Left ventricle myocardium superior (tissue), 1 donor: Measurements from ENCODE around the gene ABCC9. TPM values are rescaled to one million over a fixed set of nuclear protein-coding genes. Genes with fewer than 3 reads are reported as not detected.

Source experiments
- ATAC-seq: fragments of 200-7000 bp; cut with Tn5 transposase; one replicate; pipeline ENCODE4 v1.9.1; 2020; ENCODE audit warnings: mild to moderate bottlenecking, moderate library complexity
- DNase-seq: peaks from one replicate; pipeline ENCODE4 v3.0.0-alpha.2; 2020
- intact Hi-C: fragments of 100-400 bp; cut with micrococcal nuclease; formaldehyde crosslinking; loops from one replicate; pipeline ENCODE4 v1.11.0; 2022
- total RNA-seq: library from RNA; stranded (reverse); fragmentation: NEBNext Ultra II Directional; extraction: Animal tissue kit (Norgen Biotek cat#: 25700); gene quantifications from one replicate; pipeline ENCODE4 v1.2.1, GENCODE V29; 2021
- donor health status: DM: no; HTN: yes; CAD: no; lungs with severe emphysema.

Gene ABCC9
- total RNA-seq, 1 donor from 2014 or later = 83.1 TPM

DNA sequence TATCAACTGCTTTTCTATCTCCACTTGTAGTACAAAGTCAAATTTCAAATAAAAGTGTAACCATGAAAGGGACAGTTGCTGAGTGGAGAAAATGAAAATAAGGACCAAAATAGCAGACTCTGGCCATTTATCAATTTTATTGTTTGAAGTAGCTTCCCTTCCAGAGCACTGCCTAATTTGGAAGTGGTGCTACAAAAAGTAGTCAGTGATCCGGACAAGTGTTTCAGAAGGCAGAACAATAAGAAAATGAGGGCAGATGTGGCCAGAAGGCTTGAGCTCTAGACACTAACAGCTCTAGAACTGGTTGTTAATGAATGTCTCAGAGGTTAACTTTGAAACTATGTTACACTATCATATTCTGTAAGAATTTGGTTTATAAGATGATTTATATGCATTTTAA is 48.9 kb downstream of the ABCC9 start:
- DNase-seq (no peak), ATAC-seq (peak; percentile 30)
- intact Hi-C loops = no loop called here

DNA sequence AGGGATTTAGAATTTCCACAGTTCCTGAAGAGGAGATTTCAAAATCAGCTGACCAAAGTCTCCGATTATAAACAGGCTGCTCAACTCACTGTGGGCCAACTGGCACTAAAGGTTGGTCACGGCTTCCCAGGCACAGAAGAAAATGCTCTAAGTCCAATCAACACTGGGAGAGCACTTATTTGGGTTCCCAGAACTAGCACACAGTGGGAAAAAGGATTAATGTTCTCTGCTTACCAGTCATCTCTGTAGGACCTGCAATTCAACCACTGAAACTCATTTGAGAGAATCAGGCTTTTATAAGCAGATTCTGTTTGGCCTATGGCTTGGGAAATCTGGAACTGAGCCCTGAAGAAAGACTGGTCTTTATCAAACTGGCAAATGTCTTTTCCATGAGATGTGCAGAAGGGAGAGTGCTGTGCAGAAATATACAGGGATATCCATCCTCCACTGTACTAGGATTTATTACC is 49.4 kb downstream of the ABCC9 start:
- ATAC-seq (peak; percentile 95), DNase-seq (peak; percentile 65)
- intact Hi-C loops = no loop called here

DNA sequence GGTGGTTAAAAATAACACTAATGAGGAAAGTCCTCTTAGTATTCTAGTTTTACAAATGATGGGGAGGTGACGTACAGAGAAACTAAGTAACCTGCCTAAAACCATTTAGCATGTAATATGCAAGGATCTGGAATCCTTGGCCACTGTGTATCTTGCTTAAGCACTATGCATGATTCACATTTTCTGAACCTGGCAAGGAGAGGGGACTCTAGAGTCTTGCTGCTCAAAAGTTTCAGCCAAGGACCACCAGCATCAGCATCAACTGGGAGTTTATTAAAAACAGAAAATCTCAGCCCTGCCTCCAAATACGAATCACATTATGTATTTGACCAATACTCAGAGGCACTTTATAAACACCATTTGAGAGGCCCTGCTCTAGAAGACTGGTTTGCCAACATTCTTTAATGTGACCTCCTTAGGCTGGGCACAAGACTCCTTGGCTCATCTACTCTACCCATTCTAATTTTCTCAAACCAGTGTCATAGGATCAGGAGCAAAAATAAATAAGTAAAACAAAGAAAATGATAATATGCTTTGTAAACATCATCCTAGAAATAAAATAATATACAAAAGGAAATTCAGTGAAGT is 52.9 kb downstream of the ABCC9 start:
- no peak for DNase-seq
- no peak for ATAC-seq
- intact Hi-C loops = no loop called here

DNA sequence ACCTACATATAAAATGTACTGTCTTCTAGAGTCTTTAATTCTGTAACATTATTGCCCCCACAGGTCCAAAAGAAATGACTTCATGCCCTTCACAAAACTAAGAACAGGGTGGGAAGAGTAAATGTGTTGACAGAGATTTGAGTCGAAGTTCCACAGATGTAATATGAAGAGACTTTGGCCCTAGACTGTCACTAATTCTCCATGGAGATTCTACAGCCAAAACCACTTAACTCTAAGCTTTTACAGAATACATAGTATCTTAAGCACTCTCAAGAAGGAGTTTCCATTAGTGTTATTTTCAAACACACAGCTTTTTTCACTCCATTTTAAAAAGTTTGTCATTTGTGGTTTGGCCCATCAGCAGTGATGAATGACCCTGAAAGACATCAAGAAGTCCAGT is 56.3 kb downstream of the ABCC9 start:
- ATAC-seq (peak; percentile 39), DNase-seq (no peak)
- intact Hi-C loops = no loop called here

DNA sequence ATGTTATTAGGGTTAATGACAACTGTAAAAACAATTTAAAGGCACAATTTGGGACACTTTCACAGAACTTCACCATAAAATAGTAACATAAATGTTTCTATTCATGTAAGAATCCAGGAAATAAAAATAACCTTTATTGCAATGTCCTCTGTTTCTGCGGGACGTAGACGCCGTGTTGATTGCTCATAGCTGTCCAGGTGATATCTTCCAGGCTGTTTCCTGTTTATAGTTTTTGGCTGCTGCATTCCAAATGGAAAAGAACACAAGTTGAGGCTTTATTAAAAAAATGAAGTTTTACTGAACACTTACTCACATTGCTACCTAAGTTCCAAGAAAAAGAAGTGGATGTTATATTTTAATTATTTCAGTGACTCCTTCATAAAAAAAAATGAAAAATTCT is 58.6 kb downstream of the ABCC9 start:
- intact Hi-C loops = no loop called here
- ATAC-seq (peak; percentile 24), DNase-seq (no peak)

DNA sequence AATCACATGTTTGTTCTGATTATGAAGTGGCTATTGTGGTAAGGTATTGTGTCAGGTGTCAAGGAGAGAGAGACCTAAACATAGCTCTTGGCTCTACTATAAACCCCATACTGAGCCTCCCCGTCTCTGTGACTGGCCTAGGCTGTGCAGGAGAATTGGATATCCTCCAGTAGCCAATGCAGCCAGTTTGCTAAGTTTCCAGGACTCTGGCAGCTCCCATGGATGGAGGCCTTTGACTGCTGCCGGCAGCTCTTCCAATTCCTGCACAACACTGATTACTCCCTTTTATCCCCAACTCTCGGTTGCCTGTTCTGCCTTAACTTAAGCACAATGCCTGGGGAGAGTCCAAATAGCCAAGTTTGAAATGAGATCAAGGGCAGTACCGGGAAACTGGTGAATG is 59.3 kb downstream of the ABCC9 start:
- DNase-seq (peak; percentile 56), ATAC-seq (peak; percentile 82)
- intact Hi-C loops = no loop called here

DNA sequence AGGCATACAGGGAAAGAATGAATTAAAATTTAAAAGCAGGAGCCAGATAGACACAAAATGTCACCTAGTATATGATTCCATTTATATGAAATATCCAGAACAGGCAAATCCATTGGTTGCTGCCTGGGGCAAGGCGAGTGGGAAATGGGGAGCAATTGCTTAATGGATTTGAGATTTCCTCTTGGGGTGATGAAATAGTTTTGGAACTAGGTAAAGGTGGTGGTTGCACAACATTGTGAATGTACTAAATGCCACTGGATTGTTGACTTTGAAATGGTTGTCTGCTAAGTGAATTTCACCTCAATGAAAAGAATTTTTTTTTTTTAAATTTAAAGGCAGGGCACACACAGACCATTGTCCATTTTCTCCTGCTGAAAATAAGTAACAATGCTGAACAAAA is 61.9 kb downstream of the ABCC9 start:
- ATAC-seq (no peak), DNase-seq (no peak)
- intact Hi-C loops = no loop called here

DNA sequence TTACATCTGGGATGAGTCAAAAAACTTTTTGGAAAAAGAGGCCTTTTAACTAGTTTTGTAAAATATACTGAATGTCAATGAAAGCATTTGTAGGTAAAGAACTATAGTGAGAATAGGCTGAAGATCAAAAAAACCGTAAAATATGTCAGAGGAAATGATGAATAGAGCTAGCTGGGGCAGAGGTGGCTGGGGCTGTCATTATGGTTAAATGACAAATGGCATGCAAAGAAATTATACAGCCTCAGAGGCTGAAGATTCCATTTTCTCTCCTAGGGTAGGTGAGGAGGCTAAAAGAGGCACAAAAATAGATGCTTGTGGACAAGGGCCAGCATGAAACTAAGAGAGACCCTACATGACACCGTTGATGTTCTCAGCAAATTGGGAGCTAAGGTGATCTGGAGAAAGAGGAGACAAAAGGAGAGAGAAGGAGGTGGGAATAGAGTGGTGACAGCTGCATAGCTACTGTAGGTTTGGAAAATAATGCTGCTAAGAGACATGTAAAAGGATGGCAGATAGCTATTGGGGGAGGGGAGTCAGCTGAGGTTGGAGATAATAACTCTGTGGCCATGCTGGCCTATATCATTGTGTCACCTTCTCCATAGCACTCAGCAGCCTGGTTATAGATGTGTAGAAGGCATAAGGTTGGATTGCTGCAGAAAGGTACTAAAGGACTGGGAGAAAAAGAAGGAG is 63.8 kb downstream of the ABCC9 start:
- intact Hi-C loops = no loop called here
- ATAC-seq (peak; percentile 89), DNase-seq (no peak)

DNA sequence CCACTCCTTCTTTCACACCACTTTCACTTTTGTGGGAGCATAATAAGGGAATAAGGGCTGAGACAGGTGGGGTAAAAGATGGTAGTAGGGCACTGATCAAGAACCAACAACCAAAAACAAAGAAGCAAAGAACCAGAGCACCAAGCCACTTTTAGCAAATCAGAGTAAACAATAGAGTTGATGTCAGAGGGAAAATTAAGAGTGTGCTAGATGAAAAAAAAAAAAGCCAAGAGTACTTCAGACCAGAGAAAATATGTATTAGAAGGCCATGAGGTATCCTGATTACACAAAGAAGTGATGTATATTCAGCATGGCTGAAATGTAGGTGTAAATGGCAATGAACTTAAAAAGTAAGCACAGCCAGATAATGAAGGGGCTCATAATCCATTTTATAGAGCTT is 75.4 kb downstream of the ABCC9 start:
- no peak for DNase-seq
- intact Hi-C loops = no loop called here
- ATAC-seq = no peak

DNA sequence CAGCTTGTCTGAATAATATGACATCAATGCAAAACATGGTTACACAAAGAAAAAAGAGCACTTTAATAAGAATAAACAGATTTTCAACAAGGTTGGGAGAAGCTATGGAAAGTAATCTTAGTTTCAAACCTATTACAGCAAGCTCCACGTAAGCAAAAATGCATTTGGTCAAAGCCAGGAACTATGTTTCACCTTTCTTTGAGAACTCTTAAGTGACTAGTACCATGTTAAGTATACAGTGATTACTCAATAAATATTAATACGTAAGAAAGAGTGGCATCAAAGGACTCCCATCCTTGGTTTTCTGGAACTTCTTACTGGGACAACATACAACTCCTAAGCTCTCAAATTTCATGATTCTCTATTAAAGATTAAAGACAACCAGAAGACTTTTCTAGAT is 80.7 kb downstream of the ABCC9 start:
- DNase-seq = no peak
- intact Hi-C loops = no loop called here
- ATAC-seq = no peak

DNA sequence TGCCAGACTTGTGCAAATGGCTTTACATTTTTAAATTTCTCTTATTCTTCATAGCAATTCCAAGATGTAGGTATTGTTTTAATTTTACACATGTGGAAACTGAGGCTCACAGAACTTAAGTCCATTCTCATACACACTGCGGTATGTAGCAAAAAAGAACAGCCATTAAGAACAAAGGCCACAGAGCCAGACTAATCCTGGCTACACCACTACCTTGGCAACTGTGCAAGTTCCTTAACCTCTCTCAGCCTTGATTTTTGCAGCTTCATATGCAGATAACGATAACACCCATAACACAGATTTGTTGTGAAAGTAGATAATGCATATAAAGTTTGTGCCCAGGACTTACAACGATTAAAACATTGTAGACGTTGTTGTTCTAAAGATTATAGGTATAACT is 81.1 kb downstream of the ABCC9 start:
- intact Hi-C loops = no loop called here
- DNase-seq = no peak
- ATAC-seq = no peak

DNA sequence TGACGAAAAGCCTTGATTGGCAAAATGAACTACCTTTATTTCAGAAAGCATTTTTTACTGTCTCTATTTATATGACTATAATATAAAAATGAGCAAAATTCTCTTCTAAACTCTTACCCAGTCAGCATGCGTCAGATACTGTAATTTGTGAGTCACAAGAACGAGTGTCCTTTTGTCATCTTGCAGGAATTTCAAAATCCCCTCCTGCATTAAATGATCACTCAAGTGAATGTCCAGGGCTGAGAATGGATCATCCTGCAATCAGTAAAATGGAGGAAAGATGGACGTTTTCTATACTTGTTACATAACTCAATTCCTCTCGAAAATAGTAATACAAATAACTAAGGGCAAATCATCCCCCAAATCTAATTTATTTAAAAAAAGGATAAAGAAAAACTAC is 89.0 kb downstream of the ABCC9 start:
- DNase-seq (no peak), ATAC-seq (no peak)
- intact Hi-C loops = no loop called here

DNA sequence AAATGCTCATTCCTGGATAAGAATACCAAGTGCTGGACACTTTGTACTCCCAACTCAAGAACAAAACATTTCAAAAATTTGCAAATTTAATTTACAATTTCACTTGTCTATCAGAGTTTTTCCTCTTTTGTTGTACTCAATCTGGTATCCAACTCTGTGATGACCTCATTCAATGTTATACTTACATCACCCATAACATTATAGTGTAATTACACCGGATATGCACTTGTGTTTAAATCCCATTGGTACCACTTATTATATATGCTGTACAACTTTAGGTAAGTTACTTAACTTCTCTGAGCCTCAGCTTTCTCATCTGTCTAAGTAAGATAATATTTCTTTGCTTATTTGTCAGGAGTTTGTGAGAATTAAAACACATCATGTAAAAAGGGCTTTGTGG is 90.1 kb downstream of the ABCC9 start:
- intact Hi-C loops = no loop called here
- DNase-seq = no peak
- no peak for ATAC-seq

DNA sequence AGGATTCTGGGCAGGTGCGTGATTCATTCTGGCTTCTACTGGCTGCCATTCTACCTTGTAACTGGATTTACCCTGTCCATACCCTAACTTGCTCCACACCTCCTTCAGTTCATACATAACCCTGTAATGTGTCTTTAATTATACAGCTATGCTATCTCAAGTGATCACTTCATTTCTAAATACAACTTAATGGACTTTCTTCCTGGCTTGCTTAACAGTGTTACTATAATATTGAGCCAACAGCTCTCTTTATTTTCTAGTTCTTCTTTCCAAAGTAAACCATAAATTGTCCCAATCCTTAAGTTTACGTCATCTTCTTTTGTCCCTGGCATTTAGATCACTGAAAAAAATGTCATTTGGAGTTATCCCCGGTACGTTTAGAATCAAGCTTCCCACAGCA is 90.8 kb downstream of the ABCC9 start:
- no peak for DNase-seq
- ATAC-seq = peak; percentile 52
- intact Hi-C loops = no loop called here

DNA sequence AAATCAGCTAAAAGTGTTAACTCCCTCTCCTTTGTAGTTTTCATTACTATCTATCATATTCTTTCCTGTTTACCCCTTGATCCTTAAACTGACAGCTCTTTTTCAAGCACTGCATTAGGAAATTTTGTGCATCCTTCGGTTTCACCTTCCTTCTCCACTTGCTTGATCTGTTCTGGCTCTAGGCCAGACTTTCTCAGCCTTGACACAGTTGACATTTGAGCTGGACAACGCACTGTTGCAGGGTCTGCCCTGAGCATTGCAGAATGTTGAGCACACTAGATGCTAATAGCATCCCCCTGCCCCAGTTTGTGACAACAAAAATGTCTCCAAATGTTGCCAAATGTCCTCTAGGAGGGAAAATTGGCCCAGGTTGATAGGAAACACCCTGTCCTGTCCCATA is 91.3 kb downstream of the ABCC9 start:
- intact Hi-C loops = no loop called here
- ATAC-seq (peak; percentile 66), DNase-seq (no peak)

DNA sequence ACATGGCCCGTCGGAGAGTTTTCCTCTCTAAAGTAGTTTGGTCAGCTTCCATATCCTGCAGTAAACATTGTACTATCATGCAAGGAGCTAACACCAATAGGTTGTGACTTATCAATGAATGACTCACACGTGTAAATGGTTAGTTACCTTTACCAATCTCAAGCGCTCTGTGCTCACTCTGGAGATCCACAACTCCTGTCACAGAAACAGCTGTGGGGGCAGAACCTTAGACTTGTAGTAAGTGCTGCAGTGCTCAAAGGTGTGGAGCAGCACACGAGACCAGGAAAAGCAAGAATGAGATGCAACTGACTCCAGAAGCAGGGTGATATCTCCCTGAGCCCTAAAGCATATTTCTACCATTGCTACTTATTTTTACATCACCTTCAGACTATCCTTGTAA is 93.0 kb downstream of the ABCC9 start:
- ATAC-seq = no peak
- intact Hi-C loops = no loop called here
- no peak for DNase-seq

DNA sequence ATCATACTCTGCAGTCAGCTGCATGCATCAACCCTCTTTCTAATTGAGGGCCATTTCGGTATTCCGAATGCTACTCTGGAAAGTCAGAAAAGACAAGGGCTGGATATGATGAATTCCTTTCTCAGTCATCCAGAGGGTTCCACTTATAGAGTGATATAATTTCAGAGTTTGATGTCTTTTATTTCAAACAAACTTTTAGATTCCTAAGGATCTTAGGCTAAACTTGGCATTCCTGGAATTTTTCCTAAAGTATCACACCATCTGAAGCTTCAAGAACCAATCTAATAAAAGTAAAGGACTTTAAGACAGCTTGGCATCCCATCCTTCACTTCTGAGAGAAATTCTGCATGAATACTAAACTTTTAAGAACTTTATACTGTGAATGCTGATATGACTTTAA is 97.4 kb downstream of the ABCC9 start:
- ATAC-seq (no peak), DNase-seq (no peak)
- intact Hi-C loops = no loop called here

DNA sequence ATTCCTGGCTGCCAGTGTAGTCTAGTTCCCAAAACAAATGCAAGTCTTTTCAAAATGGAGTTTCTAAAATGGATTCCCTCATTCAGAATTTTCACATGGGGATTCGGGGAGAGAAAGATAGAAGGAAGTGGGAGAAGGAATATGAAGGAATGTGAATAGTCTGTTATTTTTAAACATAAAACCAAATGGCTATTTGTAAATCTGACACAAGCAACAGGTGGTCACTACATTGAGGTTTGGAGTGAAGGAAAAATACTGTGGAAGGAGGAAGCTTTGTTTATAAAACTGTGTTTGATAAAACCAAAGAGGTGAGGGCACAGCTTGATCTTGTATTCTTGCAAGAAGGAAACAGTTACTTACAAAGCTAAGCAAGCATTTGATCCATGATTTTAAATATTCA is 101.5 kb downstream of the ABCC9 start:
- ATAC-seq = no peak
- DNase-seq = no peak
- intact Hi-C loops = no loop called here

DNA sequence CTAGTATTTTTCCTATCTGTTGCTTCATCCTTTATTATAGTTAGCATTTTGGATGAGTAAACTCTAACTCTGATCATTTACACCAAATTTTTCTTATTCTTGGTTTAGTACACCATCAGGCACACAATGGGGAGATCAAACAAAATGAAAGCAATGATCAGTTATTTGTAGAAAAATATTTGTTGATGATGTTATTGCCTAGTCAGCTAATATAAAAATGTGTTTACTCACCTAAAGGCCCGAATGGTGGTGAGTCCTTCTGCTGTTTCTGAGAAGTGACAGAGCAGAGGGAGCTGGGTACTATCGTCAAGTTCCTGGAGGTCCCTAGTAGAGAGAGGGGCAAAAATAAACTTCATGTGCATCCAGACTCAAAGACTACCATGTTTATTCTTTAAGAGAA is 103.4 kb downstream of the ABCC9 start:
- no peak for DNase-seq
- ATAC-seq = no peak
- intact Hi-C loops = no loop called here

DNA sequence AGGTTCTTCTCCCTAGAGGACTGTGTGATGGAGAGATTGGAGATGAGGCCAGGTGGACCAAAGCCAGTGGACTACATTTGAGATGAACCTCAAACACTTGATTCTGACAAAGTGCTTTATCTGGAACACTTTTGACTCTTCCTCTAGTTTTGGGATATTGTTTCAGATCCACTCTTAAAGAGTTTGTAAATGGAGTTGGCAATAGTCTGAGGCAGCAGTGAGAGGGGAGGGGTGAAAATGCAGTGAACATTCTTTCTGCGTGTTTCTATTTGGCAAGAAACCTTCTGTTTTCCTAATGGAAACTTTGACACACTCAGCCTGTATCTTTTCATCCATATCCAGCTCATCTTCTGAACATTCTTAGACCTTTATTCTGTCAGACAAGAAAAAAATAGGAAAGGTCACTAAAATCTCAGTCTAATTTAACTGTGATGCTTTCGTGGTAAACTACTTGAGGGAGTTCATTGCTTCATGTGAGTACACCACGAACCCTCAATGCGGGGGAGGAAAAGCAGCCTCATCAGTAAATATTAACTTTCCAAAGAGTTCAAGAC is 109.4 kb downstream of the ABCC9 start:
- DNase-seq = peak; percentile 28
- intact Hi-C loops = no loop called here
- ATAC-seq = peak; percentile 74

DNA sequence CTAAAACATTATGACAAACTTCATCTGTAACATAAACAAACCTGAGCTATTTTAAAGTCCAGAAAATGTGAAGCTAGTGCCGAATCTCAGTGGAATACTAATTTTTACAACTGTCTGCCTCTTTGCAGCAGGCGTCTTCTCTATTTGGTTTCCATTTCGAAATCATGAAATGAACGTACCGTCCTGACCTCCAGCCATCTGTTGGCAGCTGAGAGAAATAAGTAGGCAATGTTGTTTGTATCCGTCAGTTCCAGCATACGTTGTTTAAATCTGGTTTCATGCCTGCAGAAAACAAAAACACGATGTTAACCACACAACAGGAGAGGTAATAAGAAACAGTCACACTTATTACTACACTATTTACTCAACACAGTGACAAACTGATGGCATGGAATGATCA is 112.4 kb downstream of the ABCC9 start:
- intact Hi-C loops = no loop called here
- ATAC-seq (peak; percentile 44), DNase-seq (no peak)
